ENCODE measurements around the gene BMAL1.

DNA sequence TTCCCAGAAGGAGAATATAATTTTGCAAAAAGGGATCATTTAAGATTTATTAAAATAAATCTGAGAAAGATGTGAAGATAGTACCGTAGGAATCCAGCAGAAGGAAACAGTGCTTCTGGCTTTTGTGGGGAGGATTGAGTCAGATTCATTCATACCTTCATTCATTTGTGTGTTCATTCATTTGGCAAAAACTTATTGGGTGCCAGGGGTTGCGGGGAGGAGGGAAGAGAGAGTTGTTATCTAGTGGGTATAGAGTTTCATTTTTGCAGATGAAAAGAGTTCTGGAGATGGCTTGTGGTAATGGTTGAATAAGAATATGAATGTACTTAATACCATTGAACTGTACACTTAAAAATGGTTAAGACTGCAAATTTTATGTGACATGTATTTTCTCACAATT is 31.1 kb downstream of the BMAL1 start:
- TF ChIP-seq, protein P1, sequence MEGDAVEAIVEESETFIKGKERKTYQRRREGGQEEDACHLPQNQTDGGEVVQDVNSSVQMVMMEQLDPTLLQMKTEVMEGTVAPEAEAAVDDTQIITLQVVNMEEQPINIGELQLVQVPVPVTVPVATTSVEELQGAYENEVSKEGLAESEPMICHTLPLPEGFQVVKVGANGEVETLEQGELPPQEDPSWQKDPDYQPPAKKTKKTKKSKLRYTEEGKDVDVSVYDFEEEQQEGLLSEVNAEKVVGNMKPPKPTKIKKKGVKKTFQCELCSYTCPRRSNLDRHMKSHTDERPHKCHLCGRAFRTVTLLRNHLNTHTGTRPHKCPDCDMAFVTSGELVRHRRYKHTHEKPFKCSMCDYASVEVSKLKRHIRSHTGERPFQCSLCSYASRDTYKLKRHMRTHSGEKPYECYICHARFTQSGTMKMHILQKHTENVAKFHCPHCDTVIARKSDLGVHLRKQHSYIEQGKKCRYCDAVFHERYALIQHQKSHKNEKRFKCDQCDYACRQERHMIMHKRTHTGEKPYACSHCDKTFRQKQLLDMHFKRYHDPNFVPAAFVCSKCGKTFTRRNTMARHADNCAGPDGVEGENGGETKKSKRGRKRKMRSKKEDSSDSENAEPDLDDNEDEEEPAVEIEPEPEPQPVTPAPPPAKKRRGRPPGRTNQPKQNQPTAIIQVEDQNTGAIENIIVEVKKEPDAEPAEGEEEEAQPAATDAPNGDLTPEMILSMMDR (IDR thresholded peaks at IDR 0.05; ENCODE audit: control extremely low read depth in 1 of 3, insufficient read depth in 1 of 3, low read depth in 1 of 3, low read length in 3 of 3), result no peak
- TF ChIP-seq CREB1 (IDR thresholded peaks at IDR 0.05), result no peak
- TF ChIP-seq KDM5A (IDR thresholded peaks at IDR 0.05; ENCODE audit: low read length), result no peak
- TF ChIP-seq CHD1 (IDR thresholded peaks at IDR 0.05; ENCODE audit: low read depth, low read length), result no peak
- TF ChIP-seq BACH1 (IDR thresholded peaks at IDR 0.05; ENCODE audit: low read length), result no peak
- TF ChIP-seq, protein P2, sequence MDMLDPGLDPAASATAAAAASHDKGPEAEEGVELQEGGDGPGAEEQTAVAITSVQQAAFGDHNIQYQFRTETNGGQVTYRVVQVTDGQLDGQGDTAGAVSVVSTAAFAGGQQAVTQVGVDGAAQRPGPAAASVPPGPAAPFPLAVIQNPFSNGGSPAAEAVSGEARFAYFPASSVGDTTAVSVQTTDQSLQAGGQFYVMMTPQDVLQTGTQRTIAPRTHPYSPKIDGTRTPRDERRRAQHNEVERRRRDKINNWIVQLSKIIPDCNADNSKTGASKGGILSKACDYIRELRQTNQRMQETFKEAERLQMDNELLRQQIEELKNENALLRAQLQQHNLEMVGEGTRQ (IDR thresholded peaks at IDR 0.05; ENCODE audit: low read length), result no peak
- no peak for TF ChIP-seq POLR2A (IDR thresholded peaks at IDR 0.05; ENCODE audit: control extremely low read depth in 1 of 2, low read depth in 2 of 2, low read length in 2 of 2)

Data from H1 (cell line).